Peyer's patch (tissue), 4 donors: Measurements from ENCODE around the gene PRPF40A. TPM values are rescaled to one million over a fixed set of nuclear protein-coding genes. Genes with fewer than 3 reads are reported as not detected.
A peak's percentile ranks its signal among the peaks of the same experiment; 100 is the strongest.

Experiments
- DNase-seq, 3 donors: peaks; one replicate each; pipeline ENCODE4 v3.0.0-alpha.2; 2017 to 2019
- H3K27ac ChIP-seq, 4 donors: fragments of 200-600 bp; sonication (generic); one replicate each; pipeline ENCODE4 v1.5.1; 2016 to 2019
- H3K27me3 ChIP-seq, 2 donors: fragments of 200-600 bp; sonication (generic); one replicate each; pipeline ENCODE4 v1.5.1; 2019
- H3K36me3 ChIP-seq, 3 donors: fragments of 200-600 bp; sonication (generic); one replicate each; pipeline ENCODE4 v1.5.1; 2016 to 2019
- H3K4me1 ChIP-seq, 4 donors: fragments of 200-600 bp; sonication (generic); one replicate each; pipeline ENCODE4 v1.5.1; 2016 to 2019
- H3K4me3 ChIP-seq, 4 donors: fragments of 200-600 bp; sonication (generic); 1 replicate in 3 of 4; 2 replicates in 1 of 4; pipeline ENCODE4 v1.5.1; 2016 to 2019; ENCODE audit warnings: mild to moderate bottlenecking in 1 of 4
- H3K9me3 ChIP-seq, 4 donors: fragments of 200-600 bp; sonication (generic); one replicate each; pipeline ENCODE4 v1.5.1; 2016 to 2019; ENCODE audit warnings: mild to moderate bottlenecking in 1 of 4
- POLR2A ChIP-seq, 2 donors: fragments of 450-650 bp; IDR thresholded peaks; one replicate each; pipeline ENCODE4 v1.5.1; 2017; ENCODE audit warnings: antibody characterized with exemption in 2 of 2, mild to moderate bottlenecking in 2 of 2, moderate library complexity in 2 of 2
- total RNA-seq, 4 donors: library from RNA; depleted of rRNA; stranded (reverse); fragments of >200 nt; gene quantifications; one replicate each; pipeline ENCODE4 v1.1.0, GENCODE V29; 2016
- TF ChIP-seq, protein P1 (sequence below), 6 experiments: fragments of 450-650 bp in 4 of 6; fragments of 200-600 bp in 2 of 6; sonication (generic) in 1 of 6; IDR thresholded peaks; one replicate each; pipeline ENCODE4 v1.5.1; 2017 to 2019; ENCODE audit warnings: antibody characterized with exemption in 6 of 6, mild to moderate bottlenecking in 3 of 6, moderate library complexity in 1 of 6

Gene PRPF40A
- total RNA-seq, 4 donors from 2014 or later = 86.6 to 112 (median 97.1) TPM

DNA sequence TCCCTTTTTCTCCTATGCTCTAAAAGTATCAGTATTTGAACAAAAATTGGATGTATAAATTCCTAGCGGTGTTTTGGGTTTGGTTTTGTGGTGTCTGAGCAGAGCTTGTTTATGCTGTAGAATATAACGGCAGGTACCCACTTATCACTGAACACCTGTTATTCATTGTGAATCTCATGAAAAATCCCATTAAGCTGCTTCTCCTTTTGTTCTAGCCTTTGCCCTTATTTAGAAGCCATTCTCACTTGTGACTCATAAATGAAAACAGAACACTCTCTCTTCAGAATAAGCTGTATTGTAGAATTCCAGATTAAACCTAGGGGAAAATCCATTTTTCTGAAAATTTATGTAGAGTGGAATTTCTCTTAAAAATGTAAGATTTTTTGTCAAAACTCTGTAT, 104.0 kb downstream of the PRPF40A start:
- no peak for DNase-seq
- no peaks in the 10 kb centered on the region for H3K36me3 ChIP-seq
- no peak overlapping the region for H3K4me3 ChIP-seq
- H3K4me1 ChIP-seq = peaks cover 0 to 13% (median 5%) of the 10 kb centered on the region in 4 donors
- H3K9me3 ChIP-seq = no peaks in the 10 kb centered on the region
- no peaks in the 10 kb centered on the region for H3K27me3 ChIP-seq
- no peak overlapping the region for H3K27ac ChIP-seq
- TF ChIP-seq, protein P1, sequence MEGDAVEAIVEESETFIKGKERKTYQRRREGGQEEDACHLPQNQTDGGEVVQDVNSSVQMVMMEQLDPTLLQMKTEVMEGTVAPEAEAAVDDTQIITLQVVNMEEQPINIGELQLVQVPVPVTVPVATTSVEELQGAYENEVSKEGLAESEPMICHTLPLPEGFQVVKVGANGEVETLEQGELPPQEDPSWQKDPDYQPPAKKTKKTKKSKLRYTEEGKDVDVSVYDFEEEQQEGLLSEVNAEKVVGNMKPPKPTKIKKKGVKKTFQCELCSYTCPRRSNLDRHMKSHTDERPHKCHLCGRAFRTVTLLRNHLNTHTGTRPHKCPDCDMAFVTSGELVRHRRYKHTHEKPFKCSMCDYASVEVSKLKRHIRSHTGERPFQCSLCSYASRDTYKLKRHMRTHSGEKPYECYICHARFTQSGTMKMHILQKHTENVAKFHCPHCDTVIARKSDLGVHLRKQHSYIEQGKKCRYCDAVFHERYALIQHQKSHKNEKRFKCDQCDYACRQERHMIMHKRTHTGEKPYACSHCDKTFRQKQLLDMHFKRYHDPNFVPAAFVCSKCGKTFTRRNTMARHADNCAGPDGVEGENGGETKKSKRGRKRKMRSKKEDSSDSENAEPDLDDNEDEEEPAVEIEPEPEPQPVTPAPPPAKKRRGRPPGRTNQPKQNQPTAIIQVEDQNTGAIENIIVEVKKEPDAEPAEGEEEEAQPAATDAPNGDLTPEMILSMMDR (IDR thresholded peaks at IDR 0.05) = no peak
- TF ChIP-seq POLR2A (IDR thresholded peaks at IDR 0.05) = no peak

- Histone ChIP-seq H3K4me1 (peaks cover 0 to 13% (median 5%) of the 10 kb centered on the region in 4 donors), H3K36me3 (no peaks in the 10 kb centered on the region), H3K9me3 (no peaks in the 10 kb centered on the region), H3K27ac (peak overlapping the region in 3 of 4 donors; percentile 1 to 40 (median 40)), H3K4me3 (no peak overlapping the region), H3K27me3 (no peaks in the 10 kb centered on the region)
- peak in 1 of 3 donors; percentile 51 for DNase-seq
- no peak for TF ChIP-seq POLR2A (IDR thresholded peaks at IDR 0.05)
Measured at GRCh38 chr2:152611458-152612231, 105.6 kb downstream of the PRPF40A start.

- H3K27ac ChIP-seq = no peak overlapping the region
- no peaks in the 10 kb centered on the region for H3K9me3 ChIP-seq
- H3K4me1 ChIP-seq = peaks cover 0 to 13% (median 5%) of the 10 kb centered on the region in 4 donors
- no peaks in the 10 kb centered on the region for H3K36me3 ChIP-seq
- DNase-seq = no peak
- TF ChIP-seq, protein P1 (IDR thresholded peaks at IDR 0.05) = no peak
- TF ChIP-seq POLR2A (IDR thresholded peaks at IDR 0.05) = no peak
- H3K27me3 ChIP-seq = no peaks in the 10 kb centered on the region
- H3K4me3 ChIP-seq = no peak overlapping the region
Measured at GRCh38 chr2:152609699-152610098, 107.6 kb downstream of the PRPF40A start.

GRCh38 chr2:152609154-152609553, 108.1 kb downstream of the PRPF40A start:
- H3K4me3 ChIP-seq = no peak overlapping the region
- H3K4me1 ChIP-seq = peaks cover 0 to 13% (median 5%) of the 10 kb centered on the region in 4 donors
- H3K27me3 ChIP-seq = no peaks in the 10 kb centered on the region
- no peaks in the 10 kb centered on the region for H3K9me3 ChIP-seq
- TF ChIP-seq POLR2A (IDR thresholded peaks at IDR 0.05) = no peak
- TF ChIP-seq, protein P1 (IDR thresholded peaks at IDR 0.05) = no peak
- DNase-seq = no peak
- H3K36me3 ChIP-seq = no peaks in the 10 kb centered on the region
- no peak overlapping the region for H3K27ac ChIP-seq

- DNase-seq = no peak
- TF ChIP-seq, protein P1 (IDR thresholded peaks at IDR 0.05) = no peak
- no peak for TF ChIP-seq POLR2A (IDR thresholded peaks at IDR 0.05)
- Histone ChIP-seq H3K27me3 (no peaks in the 10 kb centered on the region), H3K36me3 (no peaks in the 10 kb centered on the region), H3K9me3 (no peaks in the 10 kb centered on the region), H3K4me3 (no peak overlapping the region), H3K27ac (no peak overlapping the region), H3K4me1 (peaks cover 0 to 13% (median 5%) of the 10 kb centered on the region in 4 donors)
Measured at GRCh38 chr2:152607793-152608300, 109.4 kb downstream of the PRPF40A start.

GRCh38 chr2:152606941-152607340, 110.3 kb downstream of the PRPF40A start:
- no peak for DNase-seq
- TF ChIP-seq POLR2A (IDR thresholded peaks at IDR 0.05) = no peak
- TF ChIP-seq, protein P1 (IDR thresholded peaks at IDR 0.05) = no peak
- Histone ChIP-seq H3K9me3 (no peaks in the 10 kb centered on the region), H3K27me3 (no peaks in the 10 kb centered on the region), H3K4me1 (peaks cover 0 to 9% (median 0%) of the 10 kb centered on the region in 4 donors), H3K36me3 (no peaks in the 10 kb centered on the region), H3K4me3 (no peak overlapping the region), H3K27ac (no peak overlapping the region)
